Measurements from ENCODE around the gene TSHZ3.

Gene TSHZ3

GRCh38 chr19:31337008-31337914 lies 12.0 kb downstream of the TSHZ3 start:
- no peak for DNase-seq

GRCh38 chr19:31335716-31336115 lies 13.5 kb downstream of the TSHZ3 start:
- no peak for DNase-seq

DNA sequence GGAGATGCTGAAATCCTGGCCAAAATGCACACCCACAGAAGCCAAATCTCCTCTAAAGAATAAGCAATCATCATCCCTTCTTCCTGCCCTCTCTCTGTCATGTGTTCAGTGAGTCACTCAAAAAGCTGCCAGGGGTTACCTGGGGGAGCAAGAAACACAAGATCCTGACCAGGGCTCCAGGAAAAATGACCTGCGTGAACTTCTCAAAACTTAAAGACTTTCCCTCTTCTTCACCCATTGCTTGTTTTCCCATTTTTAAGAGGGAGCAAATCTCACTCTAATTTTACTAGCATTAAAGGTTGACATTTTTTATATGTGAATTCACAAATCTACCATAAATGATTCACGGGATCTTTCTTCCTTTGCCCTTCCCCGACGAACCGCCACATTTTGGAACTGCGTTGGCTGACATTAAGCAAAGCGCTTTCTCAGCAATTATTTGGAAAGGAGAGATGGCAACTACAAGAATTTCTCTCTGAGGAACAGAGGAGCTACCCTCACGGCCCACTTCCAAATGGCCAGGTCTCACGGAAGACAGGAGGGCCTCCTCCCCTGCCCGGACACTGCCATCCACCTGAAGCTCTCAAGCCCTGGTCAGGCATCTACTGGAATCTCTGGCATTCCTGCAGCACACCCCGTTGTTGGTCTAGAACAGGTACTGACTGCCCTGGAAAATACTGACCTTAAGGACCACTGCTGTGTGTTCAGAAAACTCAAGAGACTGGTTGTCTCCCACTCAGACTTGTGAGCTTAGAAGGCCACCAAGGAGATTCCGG lies 14.2 kb downstream of the TSHZ3 start:
- DNase-seq: no peak

DNA sequence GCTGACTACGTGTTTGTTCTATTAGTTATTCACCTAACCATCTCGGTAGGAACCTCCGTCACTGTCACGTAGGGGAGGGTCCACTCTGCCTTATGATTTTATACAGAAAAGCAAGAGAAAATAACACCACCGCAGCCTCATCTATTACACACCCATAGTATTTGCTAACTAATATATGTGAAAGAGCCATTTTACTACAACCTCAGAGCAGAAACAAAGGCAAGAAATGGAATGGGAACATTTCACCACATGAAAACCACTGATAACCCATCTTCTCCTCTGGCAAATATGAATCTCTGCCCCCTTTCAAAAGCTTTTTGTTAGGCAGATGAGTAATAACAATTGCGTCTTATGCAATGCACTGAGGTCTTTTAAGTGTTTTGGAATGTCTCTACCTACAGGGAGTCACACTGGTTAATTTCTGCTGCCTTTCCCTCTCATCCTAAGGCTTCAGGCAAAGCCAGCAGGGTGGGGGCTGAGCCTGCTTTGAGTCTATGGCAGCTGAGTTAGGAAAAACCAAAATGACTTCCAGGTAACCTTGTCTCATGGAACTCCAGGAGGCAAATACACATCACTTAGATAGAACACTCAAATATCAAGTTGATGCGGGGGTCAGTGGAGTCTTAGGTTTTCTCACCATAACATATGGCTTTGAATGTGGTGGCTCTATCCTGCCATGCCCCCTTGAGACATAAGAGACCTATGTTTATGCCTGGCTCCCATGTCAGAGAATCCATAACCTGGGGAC lies 15.0 kb downstream of the TSHZ3 start:
- DNase-seq: no peak

GRCh38 chr19:31332096-31332495 lies 17.1 kb downstream of the TSHZ3 start:
- DNase-seq: no peak

DNA sequence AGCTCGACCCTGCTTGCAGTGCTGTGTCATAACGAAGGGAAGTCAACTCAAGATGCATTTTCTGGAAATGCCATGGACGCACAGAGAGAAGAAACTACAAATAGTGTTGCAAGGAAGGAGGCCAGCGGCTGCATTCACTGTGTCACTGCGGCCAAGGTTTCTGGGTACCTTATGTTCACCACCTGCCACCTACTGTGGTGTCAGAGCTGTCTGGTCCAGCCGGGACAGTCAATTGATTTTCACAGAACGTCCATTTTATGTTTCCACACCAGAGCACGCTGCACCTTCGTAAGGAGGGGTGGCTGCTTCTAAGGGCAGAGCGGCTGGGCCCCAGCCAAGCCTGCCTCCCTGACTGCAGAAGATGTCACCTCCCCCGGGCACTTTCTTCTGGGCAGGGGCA lies 17.7 kb downstream of the TSHZ3 start:
- DNase-seq: no peak

- DNase-seq: no peak
Measured at GRCh38 chr19:31330761-31331160, 18.5 kb downstream of the TSHZ3 start.

DNA sequence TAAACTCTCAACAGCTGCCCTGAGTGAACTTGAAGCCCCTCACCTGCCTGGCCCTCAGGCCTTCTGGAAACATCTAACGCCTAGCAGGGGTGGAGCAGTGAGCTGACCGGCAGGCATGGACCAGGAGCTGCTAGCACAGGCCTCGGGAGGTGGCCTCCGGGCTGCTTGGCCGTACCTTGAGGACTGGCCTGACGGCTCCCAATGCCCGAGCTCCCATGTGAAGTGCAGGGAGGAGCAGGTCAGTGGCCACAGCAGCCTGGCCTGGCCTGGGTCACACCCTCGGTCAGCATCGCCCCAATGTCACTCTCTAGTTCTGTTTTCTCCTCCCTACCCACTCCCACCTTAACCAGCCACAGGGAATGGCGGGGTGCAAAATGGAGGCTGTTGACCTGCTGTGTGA lies 19.0 kb downstream of the TSHZ3 start:
- no peak for DNase-seq

DNA sequence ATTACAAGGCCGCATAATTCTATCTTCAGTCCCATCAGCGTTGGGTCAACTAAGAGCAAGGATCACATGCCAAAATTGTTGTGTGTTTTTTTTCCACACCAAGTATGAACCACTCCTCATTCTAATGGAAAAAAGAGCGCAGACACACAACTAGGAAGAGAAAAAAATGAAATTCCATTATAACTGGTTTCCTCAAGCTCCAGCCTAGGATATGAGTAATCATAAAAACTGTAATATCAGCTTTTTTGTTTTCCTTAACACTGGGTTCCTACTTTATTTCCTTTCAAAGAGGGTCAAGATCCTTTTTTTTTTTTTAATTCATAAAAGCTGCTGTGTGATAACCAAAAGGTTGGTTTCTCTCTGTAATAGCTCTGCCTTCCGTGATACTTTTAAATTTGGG lies 19.4 kb downstream of the TSHZ3 start:
- no peak for DNase-seq

DNA sequence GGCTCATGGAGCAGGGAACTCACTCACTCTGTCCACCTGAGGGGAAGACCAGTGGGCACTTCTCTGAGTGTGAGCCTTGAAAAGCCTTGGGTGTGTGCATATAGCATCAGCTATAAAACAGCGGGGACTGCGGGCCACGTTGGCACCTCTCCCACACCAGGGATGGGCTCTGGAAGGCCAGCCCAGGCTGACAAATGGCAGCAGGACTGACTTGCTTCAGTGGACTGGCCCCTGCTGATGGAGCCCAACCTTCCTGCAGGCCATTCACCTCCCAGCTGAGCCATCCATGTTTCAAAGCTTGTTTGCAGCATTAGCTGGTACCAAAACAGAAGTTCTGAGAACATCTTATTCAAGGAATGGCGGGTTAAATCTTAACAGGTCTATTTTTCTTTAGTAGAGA lies 21.0 kb downstream of the TSHZ3 start:
- DNase-seq: no peak

GRCh38 chr19:31326329-31327028 lies 22.8 kb downstream of the TSHZ3 start:
- DNase-seq: no peak

GRCh38 chr19:31325342-31325741 lies 23.9 kb downstream of the TSHZ3 start:
- no peak for DNase-seq

- no peak for DNase-seq
Measured at GRCh38 chr19:31319465-31319864, 29.8 kb downstream of the TSHZ3 start.

DNA sequence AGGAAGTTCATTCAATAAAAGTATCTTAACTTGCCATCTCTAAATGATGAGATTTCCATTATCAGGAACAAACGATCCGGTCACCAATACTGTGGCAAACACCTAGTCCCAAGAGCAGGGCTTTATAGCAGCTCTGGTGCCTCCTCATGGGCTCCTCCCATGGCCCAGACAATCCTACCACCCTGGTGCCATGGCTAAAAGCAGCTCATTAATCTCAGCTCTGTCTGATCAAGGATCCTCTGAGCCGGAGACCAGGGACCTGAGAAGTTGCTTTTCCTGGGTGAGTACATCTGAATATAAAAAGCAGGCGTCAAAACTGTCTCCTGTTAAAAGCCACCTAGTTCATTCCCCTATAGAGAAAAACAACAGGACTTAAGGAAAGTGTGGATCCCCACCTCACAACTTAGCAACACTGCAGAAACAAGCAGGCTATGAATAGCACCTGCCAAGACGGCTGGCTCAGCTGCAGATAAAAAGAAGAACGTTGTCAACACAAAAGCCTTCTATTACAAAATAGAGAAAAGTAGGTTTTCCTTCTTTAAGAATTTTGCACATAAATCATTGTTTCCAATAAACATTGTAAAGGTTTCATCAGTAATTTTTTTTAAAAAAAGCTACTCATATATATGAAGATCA lies 30.3 kb downstream of the TSHZ3 start:
- DNase-seq: no peak

DNA sequence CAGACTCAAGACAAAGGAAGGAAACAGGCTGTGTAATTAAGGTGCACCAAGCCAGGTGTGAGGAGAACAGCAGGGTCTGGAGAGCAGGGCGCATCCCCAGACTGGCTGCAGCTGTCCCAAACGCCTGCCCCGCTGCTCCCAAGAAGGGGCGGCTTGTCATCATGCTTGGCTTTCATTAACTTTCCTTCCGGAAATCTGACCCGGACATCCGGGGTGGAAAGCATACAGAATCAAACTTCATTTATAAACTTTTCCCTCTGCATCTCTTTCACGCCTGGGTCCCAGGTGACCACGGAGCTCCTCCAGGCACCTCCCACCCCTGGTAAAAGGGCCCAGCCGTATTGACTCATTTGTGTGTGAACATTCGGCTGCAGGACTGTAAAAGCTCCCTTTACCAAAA lies 31.7 kb downstream of the TSHZ3 start:
- DNase-seq: no peak

DNA sequence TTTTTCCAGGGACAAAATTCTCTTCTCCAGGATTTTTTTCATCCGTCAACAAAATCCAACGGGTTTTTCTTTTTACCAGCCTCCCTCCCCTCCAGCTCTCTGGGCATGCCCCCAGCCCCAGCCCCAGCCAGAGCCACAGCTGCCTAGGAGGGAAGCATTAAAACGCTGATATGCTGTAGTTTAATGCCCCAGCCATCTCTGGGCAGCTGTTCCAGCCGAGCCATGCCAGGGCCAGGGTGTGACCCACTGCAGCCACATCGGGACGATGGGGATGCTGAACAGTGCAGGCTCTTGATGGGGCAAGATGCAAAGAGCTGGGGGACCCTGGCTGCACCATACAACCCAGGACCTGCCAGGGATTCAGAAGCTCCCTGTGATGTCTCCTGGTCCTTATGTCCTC lies 32.1 kb downstream of the TSHZ3 start:
- DNase-seq: no peak

DNA sequence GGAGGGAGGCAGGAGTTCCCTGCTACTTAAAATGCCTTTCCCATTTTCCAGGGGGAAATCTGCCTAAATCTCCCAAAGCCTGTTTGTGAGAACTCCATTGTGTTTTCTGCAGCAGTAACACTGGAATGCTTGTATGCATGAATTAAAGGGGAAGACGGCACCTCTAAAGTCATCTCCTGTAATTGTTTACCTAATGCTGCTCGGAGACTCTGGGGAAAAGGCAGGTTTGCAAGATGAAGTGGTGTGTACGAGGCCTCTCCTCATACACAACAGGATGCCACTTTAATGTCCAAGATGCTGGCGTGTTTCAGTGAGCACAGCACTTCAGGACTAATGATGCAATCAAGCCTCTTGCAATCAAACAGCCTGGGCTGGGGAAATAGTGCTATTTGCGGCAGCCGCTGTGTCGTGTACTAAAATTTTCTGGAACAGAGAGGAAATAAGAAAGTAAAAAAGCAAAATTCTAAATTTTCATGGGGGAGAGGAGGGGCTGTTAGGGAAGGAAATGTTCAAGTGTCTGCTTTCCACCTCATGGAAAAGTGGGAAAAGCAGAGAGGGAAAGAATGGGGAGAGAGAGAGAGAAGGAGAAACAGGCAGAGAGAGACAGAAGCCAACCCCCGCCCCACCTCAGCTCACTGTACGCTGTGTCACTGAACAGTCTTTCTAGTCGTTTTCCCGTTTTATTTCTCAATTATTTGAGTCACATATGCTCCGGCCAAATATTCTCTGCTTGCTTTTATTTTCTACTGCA lies 32.9 kb downstream of the TSHZ3 start:
- no peak for DNase-seq

DNA sequence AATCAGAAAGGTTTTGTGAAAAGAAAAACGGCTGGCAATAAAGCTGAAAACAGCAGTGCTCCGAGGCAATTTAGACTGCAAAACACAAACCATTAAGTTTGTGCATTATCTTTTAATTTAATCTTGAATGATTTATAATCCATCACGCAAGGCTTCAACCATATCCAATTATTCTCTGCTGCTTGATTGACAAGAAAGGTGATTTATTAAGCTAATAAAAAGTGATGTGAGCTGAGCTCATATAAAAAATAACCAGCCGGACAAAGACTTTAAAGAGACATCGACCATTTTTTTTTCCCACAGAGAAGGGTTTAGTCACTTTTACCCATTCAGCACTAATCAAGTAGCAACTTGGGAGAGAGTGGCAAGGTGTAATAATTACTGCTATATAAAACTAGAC lies 33.6 kb downstream of the TSHZ3 start:
- DNase-seq: no peak

- DNase-seq: no peak
Measured at GRCh38 chr19:31314849-31315629, 34.2 kb downstream of the TSHZ3 start.

- no peak for DNase-seq
Measured at GRCh38 chr19:31314156-31314555, 35.1 kb downstream of the TSHZ3 start.
